ENCODE results near the gene ZC3H6.
"Not testable (repeated sequence)": the region's sequence is repeated elsewhere in the genome, so short reads cannot be mapped to it uniquely, and the experiment has no call there.

The ZC3H6 gene

GRCh38 chr2:112332123-112332696 lies 56.8 kb downstream of the ZC3H6 start:
- DNase-seq = no peak

GRCh38 chr2:112335600-112335999 lies 60.2 kb downstream of the ZC3H6 start:
- DNase-seq = no peak

- DNase-seq = no peak
Observed at GRCh38 chr2:112339986-112340385, 64.6 kb downstream of the ZC3H6 start.

GRCh38 chr2:112340475-112341267 lies 65.3 kb downstream of the ZC3H6 start:
- no peak for DNase-seq

- no peak for DNase-seq
Observed at GRCh38 chr2:112342067-112342550, 66.7 kb downstream of the ZC3H6 start.

GRCh38 chr2:112343827-112344585 lies 68.6 kb downstream of the ZC3H6 start:
- no peak for DNase-seq

GRCh38 chr2:112345030-112346027 lies 69.9 kb downstream of the ZC3H6 start:
- DNase-seq = no peak

- DNase-seq = not testable (repeated sequence)
Observed at GRCh38 chr2:112352292-112352691, 76.9 kb downstream of the ZC3H6 start.

- DNase-seq = not testable (repeated sequence)
Observed at GRCh38 chr2:112352809-112353603, 77.6 kb downstream of the ZC3H6 start.

GRCh38 chr2:112354335-112354734 lies 78.9 kb downstream of the ZC3H6 start:
- DNase-seq = not testable (repeated sequence)

GRCh38 chr2:112360055-112360454 lies 84.7 kb downstream of the ZC3H6 start:
- not testable (repeated sequence) for DNase-seq

Data from CD4-positive, alpha-beta T cell treated with Interleukin-15 for 1 hour (primary cell).